Measurements from ENCODE around the gene TCF3.
"Not testable (repeated sequence)": the region's sequence is repeated elsewhere in the genome, so short reads cannot be mapped to it uniquely, and the experiment has no call there.

TCF3 gene

DNA sequence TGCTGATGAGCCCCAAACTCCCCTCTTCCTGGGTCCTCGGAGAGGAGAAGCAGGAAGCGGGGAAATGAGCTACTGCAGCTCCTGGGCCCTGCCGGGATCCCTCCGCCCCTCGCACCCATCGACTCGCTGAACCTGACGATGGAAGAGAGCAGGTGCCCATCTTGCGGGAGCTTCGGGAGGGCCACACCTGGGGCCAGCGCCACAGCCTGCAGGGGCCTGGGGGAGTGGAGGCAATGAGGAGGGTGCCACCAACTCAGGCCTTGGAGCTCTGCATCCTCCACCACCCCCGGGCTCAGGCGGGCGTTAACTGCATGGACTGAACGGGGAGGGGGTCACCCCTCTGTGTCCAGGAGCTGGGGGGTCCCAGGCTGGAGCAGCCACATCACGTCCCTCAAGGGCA, 8.3 kb downstream of the TCF3 start:
- H2AFZ ChIP-seq (ENCODE audit: low read length): no peak overlapping the region
- no peak for TF ChIP-seq EZH2phosphoT487 (IDR thresholded peaks at IDR 0.05; ENCODE audit: borderline replicate concordance)
- TF ChIP-seq, protein P1, sequence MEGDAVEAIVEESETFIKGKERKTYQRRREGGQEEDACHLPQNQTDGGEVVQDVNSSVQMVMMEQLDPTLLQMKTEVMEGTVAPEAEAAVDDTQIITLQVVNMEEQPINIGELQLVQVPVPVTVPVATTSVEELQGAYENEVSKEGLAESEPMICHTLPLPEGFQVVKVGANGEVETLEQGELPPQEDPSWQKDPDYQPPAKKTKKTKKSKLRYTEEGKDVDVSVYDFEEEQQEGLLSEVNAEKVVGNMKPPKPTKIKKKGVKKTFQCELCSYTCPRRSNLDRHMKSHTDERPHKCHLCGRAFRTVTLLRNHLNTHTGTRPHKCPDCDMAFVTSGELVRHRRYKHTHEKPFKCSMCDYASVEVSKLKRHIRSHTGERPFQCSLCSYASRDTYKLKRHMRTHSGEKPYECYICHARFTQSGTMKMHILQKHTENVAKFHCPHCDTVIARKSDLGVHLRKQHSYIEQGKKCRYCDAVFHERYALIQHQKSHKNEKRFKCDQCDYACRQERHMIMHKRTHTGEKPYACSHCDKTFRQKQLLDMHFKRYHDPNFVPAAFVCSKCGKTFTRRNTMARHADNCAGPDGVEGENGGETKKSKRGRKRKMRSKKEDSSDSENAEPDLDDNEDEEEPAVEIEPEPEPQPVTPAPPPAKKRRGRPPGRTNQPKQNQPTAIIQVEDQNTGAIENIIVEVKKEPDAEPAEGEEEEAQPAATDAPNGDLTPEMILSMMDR (conservative IDR thresholded peaks at IDR 0.05; ENCODE audit: low read length): no peak
- peaks cover 88% of the 10 kb centered on the region for H3K79me2 ChIP-seq (ENCODE audit: insufficient read depth, low read length)
- H3K9me3 ChIP-seq (ENCODE audit: insufficient read depth, low read depth, low read length): no peaks in the 10 kb centered on the region
- peaks cover 69% of the 10 kb centered on the region; the same call in 1 of the 2 replicates for H3K36me3 ChIP-seq (ENCODE audit: insufficient read depth, low read length)
- H3K27me3 ChIP-seq (ENCODE audit: insufficient read depth, low read length, poor library complexity, severe bottlenecking): no peaks in the 10 kb centered on the region
- no peak overlapping the region for H3K9ac ChIP-seq (ENCODE audit: low read depth, low read length, poor library complexity, severe bottlenecking)
- no peaks in the 10 kb centered on the region for H3K9me2 ChIP-seq (replicated peaks; ENCODE audit: low read depth, low read length)
- no peak overlapping the region for H3K4me2 ChIP-seq (ENCODE audit: low read depth, low read length, poor library complexity, severe bottlenecking)
- H3K4me3 ChIP-seq (ENCODE audit: low read length, poor library complexity, severe bottlenecking): no peak overlapping the region
- peaks cover 81% of the 10 kb centered on the region for H4K20me1 ChIP-seq (ENCODE audit: insufficient read depth, low read length, poor library complexity, severe bottlenecking)
- H3K4me1 ChIP-seq (ENCODE audit: insufficient read depth, low read length, poor library complexity, severe bottlenecking): peaks cover 3% of the 10 kb centered on the region
- no peaks in the 10 kb centered on the region for H3F3A ChIP-seq (ENCODE audit: low read depth)

DNA sequence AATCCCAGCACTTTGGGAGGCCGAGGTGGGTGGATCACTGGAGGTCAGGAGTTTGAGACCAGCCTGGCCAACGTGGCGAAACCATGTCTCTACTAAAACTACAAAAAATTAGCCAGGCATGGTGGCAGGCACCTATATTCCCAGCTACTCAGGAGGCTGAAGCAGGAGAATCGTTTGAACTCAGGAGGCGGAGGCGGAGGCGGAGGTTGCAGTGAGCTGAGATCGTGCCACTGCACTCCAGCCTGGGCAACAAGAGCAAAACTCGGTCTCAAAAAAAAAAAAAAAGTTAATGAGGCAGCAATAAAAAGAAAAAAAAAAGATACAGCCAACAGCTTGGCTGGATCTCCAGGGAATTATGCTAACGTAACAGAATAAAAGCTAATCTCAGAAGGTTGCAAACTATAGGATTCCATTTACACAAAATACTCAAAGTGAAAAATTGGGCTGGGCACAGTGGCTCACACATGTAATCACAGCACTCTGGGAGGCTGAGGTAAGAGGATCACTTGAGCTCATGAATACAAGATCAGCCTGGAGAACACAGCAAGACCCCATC, 11.4 kb downstream of the TCF3 start:
- Histone ChIP-seq H4K20me1 (ENCODE audit: insufficient read depth, low read length, poor library complexity, severe bottlenecking) (peaks cover 77% of the 10 kb centered on the region), H3K79me2 (ENCODE audit: insufficient read depth, low read length) (peaks cover 89% of the 10 kb centered on the region), H3K36me3 (ENCODE audit: insufficient read depth, low read length) (peaks cover 64% of the 10 kb centered on the region; the same call in 1 of the 2 replicates)
- H3K9me2 ChIP-seq (replicated peaks; ENCODE audit: low read depth, low read length); H3K4me3 ChIP-seq (ENCODE audit: low read length, poor library complexity, severe bottlenecking); H2AFZ ChIP-seq (ENCODE audit: low read length); H3K4me1 ChIP-seq (ENCODE audit: insufficient read depth, low read length, poor library complexity, severe bottlenecking); H3K9me3 ChIP-seq (ENCODE audit: insufficient read depth, low read depth, low read length); H3K27me3 ChIP-seq (ENCODE audit: insufficient read depth, low read length, poor library complexity, severe bottlenecking); H3K4me2 ChIP-seq (ENCODE audit: low read depth, low read length, poor library complexity, severe bottlenecking); H3F3A ChIP-seq (ENCODE audit: low read depth); H3K9ac ChIP-seq (ENCODE audit: low read depth, low read length, poor library complexity, severe bottlenecking): not testable (repeated sequence)

DNA sequence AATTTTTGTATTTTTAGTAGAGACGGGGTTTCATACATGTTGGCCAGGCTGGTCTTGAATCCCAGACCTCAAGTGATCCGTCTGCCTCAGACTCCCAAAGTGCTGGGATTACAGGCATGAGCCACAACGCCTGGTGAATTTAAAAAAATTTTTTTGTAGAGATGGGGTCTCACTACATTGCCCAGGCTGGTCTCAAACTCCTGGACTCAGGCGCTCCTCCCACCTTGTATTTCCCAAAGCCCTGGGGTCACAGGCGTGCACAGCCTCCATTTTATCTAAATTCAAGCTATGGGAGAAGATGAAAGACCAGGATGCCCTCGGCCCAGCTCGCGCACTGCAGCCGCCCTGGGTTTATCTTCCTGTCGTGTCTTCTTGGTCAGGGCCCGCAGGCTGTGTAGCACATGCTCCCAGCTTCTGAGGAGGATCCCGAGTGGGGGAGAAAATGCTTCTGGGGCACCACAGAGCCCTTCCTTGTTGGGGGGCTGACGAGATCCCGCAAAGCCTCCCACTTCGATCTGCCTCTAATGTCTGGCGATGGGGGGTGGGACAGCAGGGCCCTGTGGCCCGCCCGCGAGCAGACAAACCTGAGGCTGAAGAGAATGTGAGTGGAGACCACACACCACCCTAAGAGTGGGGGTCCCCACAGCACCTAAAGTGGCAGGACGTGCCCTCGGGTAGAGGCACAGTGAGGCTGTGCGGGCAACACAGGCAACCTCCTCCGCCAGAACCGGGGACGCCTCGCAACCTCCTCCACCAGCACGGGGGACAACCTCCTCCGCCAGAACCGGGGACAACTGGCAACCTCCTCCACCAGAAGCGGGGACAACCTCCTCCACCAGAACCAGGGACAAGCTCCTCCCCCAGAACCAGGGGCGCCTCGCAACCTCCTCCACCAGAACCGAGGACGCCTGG, 15.8 kb downstream of the TCF3 start:
- Histone ChIP-seq H3K36me3 (ENCODE audit: insufficient read depth, low read length) (peaks cover 80% of the 10 kb centered on the region; the same call in 1 of the 2 replicates), H3K4me3 (ENCODE audit: low read length, poor library complexity, severe bottlenecking) (no peak overlapping the region), H3K79me2 (ENCODE audit: insufficient read depth, low read length) (peaks cover 84% of the 10 kb centered on the region), H3K9me2 (replicated peaks; ENCODE audit: low read depth, low read length) (no peaks in the 10 kb centered on the region), H3K9me3 (ENCODE audit: insufficient read depth, low read depth, low read length) (no peaks in the 10 kb centered on the region), H3K4me2 (ENCODE audit: low read depth, low read length, poor library complexity, severe bottlenecking) (no peak overlapping the region), H3K4me1 (ENCODE audit: insufficient read depth, low read length, poor library complexity, severe bottlenecking) (no peaks in the 10 kb centered on the region), H3K27me3 (ENCODE audit: insufficient read depth, low read length, poor library complexity, severe bottlenecking) (no peaks in the 10 kb centered on the region), H4K20me1 (ENCODE audit: insufficient read depth, low read length, poor library complexity, severe bottlenecking) (peaks cover 72% of the 10 kb centered on the region), H2AFZ (ENCODE audit: low read length) (no peak overlapping the region), H3F3A (ENCODE audit: low read depth) (no peaks in the 10 kb centered on the region), H3K9ac (ENCODE audit: low read depth, low read length, poor library complexity, severe bottlenecking) (no peak overlapping the region)
- no peak for TF ChIP-seq EZH2phosphoT487 (IDR thresholded peaks at IDR 0.05; ENCODE audit: borderline replicate concordance)
- TF ChIP-seq, protein P1 (conservative IDR thresholded peaks at IDR 0.05; ENCODE audit: low read length): no peak
